ENCODE data around the gene ARL17A.
"Not testable (repeated sequence)": the region's sequence is repeated elsewhere in the genome, so short reads cannot be mapped to it uniquely, and the experiment has no call there.

DNA sequence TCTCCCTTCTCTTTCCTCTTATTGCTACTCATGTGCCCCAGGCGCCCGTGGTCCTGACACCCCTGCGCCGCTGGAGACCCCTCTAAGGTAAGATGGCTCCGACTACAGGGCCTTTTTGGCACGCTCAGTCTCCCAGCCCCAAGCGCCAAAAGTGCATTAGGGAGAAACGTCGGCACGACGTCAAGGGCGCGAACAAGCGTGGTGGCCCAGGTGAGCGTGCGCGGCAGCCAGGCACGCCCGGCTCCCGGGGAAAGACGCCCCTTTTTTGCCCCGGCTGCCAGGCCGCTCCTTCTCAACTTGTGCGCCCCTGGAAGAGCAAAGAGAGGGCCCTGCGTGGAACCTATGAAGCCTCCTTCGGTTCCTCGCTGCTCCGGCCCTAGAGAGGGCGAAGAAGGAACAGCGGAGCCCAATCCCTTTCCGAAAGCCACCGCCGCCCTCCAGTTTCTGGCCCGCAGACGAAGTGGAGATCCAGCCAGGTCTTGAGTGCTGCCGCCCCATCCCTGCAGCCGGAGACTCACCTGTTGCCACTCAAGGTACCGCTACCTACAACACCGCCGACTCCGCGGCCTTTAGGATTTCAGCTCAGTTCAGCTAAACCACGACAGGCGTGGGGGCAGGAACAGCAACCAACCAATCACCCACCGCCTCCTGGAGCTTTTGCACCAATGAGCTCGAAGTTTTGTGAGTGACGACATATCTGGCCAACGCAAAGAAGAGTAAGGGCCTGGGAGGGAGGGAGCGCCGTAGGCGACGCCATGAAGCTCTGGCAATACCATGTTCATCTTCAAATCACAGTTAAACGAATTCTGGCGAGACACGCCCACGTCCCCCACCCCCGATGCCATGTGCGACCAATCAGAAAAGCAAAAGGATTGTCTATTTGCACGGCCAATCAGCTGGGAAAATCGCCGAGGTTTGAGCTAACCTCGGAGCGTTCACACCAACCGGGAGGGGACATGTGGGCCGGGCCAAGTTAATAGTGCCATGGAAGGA, at the start of gene ARL17A:
- TF ChIP-seq, protein P1, sequence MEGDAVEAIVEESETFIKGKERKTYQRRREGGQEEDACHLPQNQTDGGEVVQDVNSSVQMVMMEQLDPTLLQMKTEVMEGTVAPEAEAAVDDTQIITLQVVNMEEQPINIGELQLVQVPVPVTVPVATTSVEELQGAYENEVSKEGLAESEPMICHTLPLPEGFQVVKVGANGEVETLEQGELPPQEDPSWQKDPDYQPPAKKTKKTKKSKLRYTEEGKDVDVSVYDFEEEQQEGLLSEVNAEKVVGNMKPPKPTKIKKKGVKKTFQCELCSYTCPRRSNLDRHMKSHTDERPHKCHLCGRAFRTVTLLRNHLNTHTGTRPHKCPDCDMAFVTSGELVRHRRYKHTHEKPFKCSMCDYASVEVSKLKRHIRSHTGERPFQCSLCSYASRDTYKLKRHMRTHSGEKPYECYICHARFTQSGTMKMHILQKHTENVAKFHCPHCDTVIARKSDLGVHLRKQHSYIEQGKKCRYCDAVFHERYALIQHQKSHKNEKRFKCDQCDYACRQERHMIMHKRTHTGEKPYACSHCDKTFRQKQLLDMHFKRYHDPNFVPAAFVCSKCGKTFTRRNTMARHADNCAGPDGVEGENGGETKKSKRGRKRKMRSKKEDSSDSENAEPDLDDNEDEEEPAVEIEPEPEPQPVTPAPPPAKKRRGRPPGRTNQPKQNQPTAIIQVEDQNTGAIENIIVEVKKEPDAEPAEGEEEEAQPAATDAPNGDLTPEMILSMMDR (conservative IDR thresholded peaks at IDR 0.05; ENCODE audit: low read length), result not testable (repeated sequence)
- TF ChIP-seq EZH2phosphoT487 (IDR thresholded peaks at IDR 0.05; ENCODE audit: borderline replicate concordance), result not testable (repeated sequence)
